ENCODE measurements around the gene ERC2. TPM values are rescaled to one million over a fixed set of nuclear protein-coding genes. Genes with fewer than 3 reads are reported as not detected.

ERC2 gene
- total RNA-seq, 2 donors from 2014 or later: 16.1 to 22.8 TPM

GRCh38 chr3:55626279-55626665, 842.0 kb downstream of the ERC2 start:
- Mint-ChIP-seq H3K36me3 (ENCODE audit: low read depth) (no peaks in the 10 kb centered on the region), H3K27me3 (ENCODE audit: insufficient read depth) (peaks cover 4% of the 10 kb centered on the region), H3K9me3 (no peaks in the 10 kb centered on the region), H3K4me3 (no peak overlapping the region), H3K27ac (no peak overlapping the region), H3K4me1 (no peaks in the 10 kb centered on the region)
- no peaks in the 10 kb centered on the region for H3K27me3 ChIP-seq (ENCODE audit: control insufficient read depth, insufficient read depth, low read length, poor library complexity, severe bottlenecking)
- H3K4me1 ChIP-seq (ENCODE audit: control insufficient read depth, insufficient read depth, low read length): no peaks in the 10 kb centered on the region
- no peaks in the 10 kb centered on the region for H3K36me3 ChIP-seq (ENCODE audit: control insufficient read depth, insufficient read depth, low read length)
- no peak overlapping the region for H3K9ac ChIP-seq (ENCODE audit: extremely low read depth, low read length, poor library complexity, severe bottlenecking)
- H3K4me3 ChIP-seq (ENCODE audit: low read length): no peak overlapping the region
- H3K27ac ChIP-seq (ENCODE audit: low read depth, low read length): no peak overlapping the region
- WGBS, 2 experiments (ENCODE audit: insufficient coverage in 1 of 2, insufficient read length in 1 of 2): 92 to 96% methylated on average over 2 of the region's 2 CpGs
- TF ChIP-seq CTCF (conservative IDR thresholded peaks at IDR 0.05): no peak
- H3K9me3 ChIP-seq (ENCODE audit: control insufficient read depth, low read length): no peaks in the 10 kb centered on the region
- DNase-seq: no peak

- Histone ChIP-seq H3K9ac (ENCODE audit: extremely low read depth, low read length, poor library complexity, severe bottlenecking) (no peak overlapping the region), H3K9me3 (ENCODE audit: control insufficient read depth, low read length) (no peaks in the 10 kb centered on the region), H3K36me3 (ENCODE audit: control insufficient read depth, insufficient read depth, low read length) (no peaks in the 10 kb centered on the region), H3K4me3 (ENCODE audit: low read length) (no peak overlapping the region), H3K27ac (ENCODE audit: low read depth, low read length) (no peak overlapping the region), H3K4me1 (ENCODE audit: control insufficient read depth, insufficient read depth, low read length) (peaks cover 3% of the 10 kb centered on the region), H3K27me3 (ENCODE audit: control insufficient read depth, insufficient read depth, low read length, poor library complexity, severe bottlenecking) (no peaks in the 10 kb centered on the region)
- Mint-ChIP-seq H3K27ac (no peak overlapping the region), H3K9me3 (no peaks in the 10 kb centered on the region), H3K4me1 (peaks cover 14% of the 10 kb centered on the region), H3K36me3 (ENCODE audit: low read depth) (no peaks in the 10 kb centered on the region), H3K27me3 (ENCODE audit: insufficient read depth) (peaks cover 4% of the 10 kb centered on the region), H3K4me3 (no peak overlapping the region)
- TF ChIP-seq CTCF (conservative IDR thresholded peaks at IDR 0.05): no peak
- no peak for DNase-seq
- 89 to 98% methylated on average over 7 of the region's 7 CpGs for WGBS, 2 experiments (ENCODE audit: insufficient coverage in 1 of 2, insufficient read length in 1 of 2)
These were observed 844.0 kb downstream of the ERC2 start for GRCh38 chr3:55624238-55624637.

GRCh38 chr3:55623786-55624185, 844.5 kb downstream of the ERC2 start:
- no peak for TF ChIP-seq CTCF (conservative IDR thresholded peaks at IDR 0.05)
- Mint-ChIP-seq H3K4me1 (peaks cover 14% of the 10 kb centered on the region), H3K27me3 (ENCODE audit: insufficient read depth) (peaks cover 4% of the 10 kb centered on the region), H3K9me3 (no peaks in the 10 kb centered on the region), H3K4me3 (no peak overlapping the region), H3K36me3 (ENCODE audit: low read depth) (no peaks in the 10 kb centered on the region), H3K27ac (no peak overlapping the region)
- 89 to 100% methylated on average over 1 to 2 of the region's 2 CpGs for WGBS, 2 experiments (ENCODE audit: insufficient coverage in 1 of 2, insufficient read length in 1 of 2)
- Histone ChIP-seq H3K27ac (ENCODE audit: low read depth, low read length) (no peak overlapping the region), H3K36me3 (ENCODE audit: control insufficient read depth, insufficient read depth, low read length) (no peaks in the 10 kb centered on the region), H3K9me3 (ENCODE audit: control insufficient read depth, low read length) (no peaks in the 10 kb centered on the region), H3K4me1 (ENCODE audit: control insufficient read depth, insufficient read depth, low read length) (peaks cover 3% of the 10 kb centered on the region), H3K27me3 (ENCODE audit: control insufficient read depth, insufficient read depth, low read length, poor library complexity, severe bottlenecking) (no peaks in the 10 kb centered on the region), H3K9ac (ENCODE audit: extremely low read depth, low read length, poor library complexity, severe bottlenecking) (no peak overlapping the region), H3K4me3 (ENCODE audit: low read length) (no peak overlapping the region)
- DNase-seq: no peak
